ENCODE results near the gene TP53I13. TPM values are rescaled to one million over a fixed set of nuclear protein-coding genes. Genes with fewer than 3 reads are reported as not detected.

The TP53I13 gene
- total RNA-seq, 1 experiment from 2014 or later = 29.6 TPM

- Mint-ChIP-seq H3K4me1 (ENCODE audit: insufficient read depth, unreplicated experiment) (peaks cover 23% of the 10 kb centered on the region), H3K4me3 (ENCODE audit: unreplicated experiment) (peak within 1 kb of the TSS; percentile 83), H3K9me3 (ENCODE audit: unreplicated experiment) (no peaks in the 10 kb centered on the region), H3K36me3 (ENCODE audit: insufficient read depth, unreplicated experiment) (peaks cover 17% of the 10 kb centered on the region), H3K27ac (ENCODE audit: low read depth, unreplicated experiment) (peak within 1 kb of the TSS; percentile 82), H3K27me3 (ENCODE audit: insufficient read depth, unreplicated experiment) (no peaks in the 10 kb centered on the region)
- no TSS peak for BruUV-seq (replicated peaks)
- ChIA-PET POLR2A (interaction anchor here (2.7 kb wide), 1 partner anchor 20 kb away, joined by 10 read pairs; no protein-coding TSS in a partner anchor), CTCF (interaction anchor here (3.3 to 5.0 kb wide), 2 partner anchors 9 to 18 kb away, joined by 57 to 89 read pairs; partner anchors contain the start of genes ABHD15 and TP53I13)
- intact Hi-C loops (cut with micrococcal nuclease) = loop anchor here (2.0 kb wide), 3 partner anchors 21 to 341 kb away; partner anchors contain the start of genes SSH2 and TP53I13
- TF ChIP-seq CTCF (IDR thresholded peaks at IDR 0.05; ENCODE audit: unreplicated experiment) = no peak
- peak; percentile 83 for DNase-seq (ENCODE audit: unreplicated experiment)
These were observed 21.3 kb downstream of the TP53I13 start, which contains the start of gene GIT1 for GRCh38 chr17:29589524-29590410. TSS of gene GIT1 (minus strand) at chr17:29589648. CDS start at chr17:29589378, 270 bp downstream.

- no TSS peak for BruUV-seq (replicated peaks)
- Mint-ChIP-seq H3K27me3 (ENCODE audit: insufficient read depth, unreplicated experiment) (no peaks in the 10 kb centered on the region), H3K9me3 (ENCODE audit: unreplicated experiment) (no peaks in the 10 kb centered on the region), H3K4me1 (ENCODE audit: insufficient read depth, unreplicated experiment) (peaks cover 23% of the 10 kb centered on the region), H3K4me3 (ENCODE audit: unreplicated experiment) (peak overlapping the region; percentile 82), H3K36me3 (ENCODE audit: insufficient read depth, unreplicated experiment) (peaks cover 14% of the 10 kb centered on the region), H3K27ac (ENCODE audit: low read depth, unreplicated experiment) (peak overlapping the region; percentile 85)
- ChIA-PET POLR2A (interaction anchor here (0.6 to 4.8 kb wide), 13 partner anchors 8 to 450 kb away, joined by 3 to 81 read pairs (median 11); partner anchors contain the start of genes ABHD15, NUFIP2, SSH2 and TAOK1), CTCF (interaction anchor here (0.6 to 5.0 kb wide), 7 partner anchors 9 to 220 kb away, joined by 3 to 89 read pairs (median 5); partner anchors contain the start of genes ABHD15 and TP53I13)
- peak; percentile 60 for DNase-seq (ENCODE audit: unreplicated experiment)
- intact Hi-C loops (cut with micrococcal nuclease) = loop anchor here (1.0 to 2.0 kb wide), 4 partner anchors 10 to 340 kb away; partner anchors contain the start of genes SSH2 and TP53I13
- no peak for TF ChIP-seq CTCF (IDR thresholded peaks at IDR 0.05; ENCODE audit: unreplicated experiment)
These were observed 22.1 kb downstream of the TP53I13 start for GRCh38 chr17:29590411-29591145.

GRCh38 chr17:29591146-29591736 lies 22.7 kb downstream of the TP53I13 start:
- intact Hi-C loops (cut with micrococcal nuclease) = loop anchor here (1.0 to 2.0 kb wide), 4 partner anchors 11 to 340 kb away; partner anchors contain the start of genes SSH2 and TP53I13
- Mint-ChIP-seq H3K27ac (ENCODE audit: low read depth, unreplicated experiment) (peak overlapping the region; percentile 85), H3K4me3 (ENCODE audit: unreplicated experiment) (peak overlapping the region; percentile 82), H3K9me3 (ENCODE audit: unreplicated experiment) (no peaks in the 10 kb centered on the region), H3K27me3 (ENCODE audit: insufficient read depth, unreplicated experiment) (no peaks in the 10 kb centered on the region), H3K36me3 (ENCODE audit: insufficient read depth, unreplicated experiment) (peaks cover 12% of the 10 kb centered on the region), H3K4me1 (ENCODE audit: insufficient read depth, unreplicated experiment) (peaks cover 23% of the 10 kb centered on the region)
- peak; percentile 87 for DNase-seq (ENCODE audit: unreplicated experiment)
- no peak for TF ChIP-seq CTCF (IDR thresholded peaks at IDR 0.05; ENCODE audit: unreplicated experiment)
- TSS peak; percentile 17 for BruUV-seq (replicated peaks)
- POLR2A ChIA-PET = interaction anchor here (0.6 to 4.8 kb wide), 17 partner anchors 9 to 449 kb away, joined by 3 to 81 read pairs (median 8); partner anchors contain the start of genes ABHD15, NUFIP2, SSH2 and TAOK1
- CTCF ChIA-PET = interaction anchor here (0.6 to 5.0 kb wide), 16 partner anchors 10 to 221 kb away, joined by 3 to 89 read pairs (median 4); partner anchors contain the start of genes ABHD15 and TP53I13
